Measurements from ENCODE around the gene RIPOR3. TPM values are rescaled to one million over a fixed set of nuclear protein-coding genes. Genes with fewer than 3 reads are reported as not detected.
A peak's percentile ranks its signal among the peaks of the same experiment; 100 is the strongest.
"Not testable (repeated sequence)": the region's sequence is repeated elsewhere in the genome, so short reads cannot be mapped to it uniquely, and the experiment has no call there.

Gene RIPOR3
- total RNA-seq, 3 donors from 2014 or later (not counting 1 experiment from before 2014, with no cell fraction given): 0.45 TPM; not detected in 2

- Mint-ChIP-seq H3K4me3 (no peak overlapping the region), H3K4me1 (peaks cover 61 to 63% of the 10 kb centered on the region in 2 donors), H3K36me3 (no peaks in the 10 kb centered on the region), H3K27ac (peak overlapping the region; percentile 46 to 62), H3K27me3 (ENCODE audit: low read depth in 2 of 2) (no peaks in the 10 kb centered on the region), H3K9me3 (no peaks in the 10 kb centered on the region)
- Histone ChIP-seq H3K36me3 (ENCODE audit: control insufficient read depth, insufficient read depth, low read length) (no peaks in the 10 kb centered on the region), H3K9me3 (ENCODE audit: control insufficient read depth, insufficient read depth, low read length) (no peaks in the 10 kb centered on the region), H3K4me1 (ENCODE audit: control insufficient read depth, insufficient read depth, low read length) (peaks cover 37% of the 10 kb centered on the region), H3K27me3 (ENCODE audit: control insufficient read depth, insufficient read depth, low read length) (no peaks in the 10 kb centered on the region), H3K27ac (ENCODE audit: low read length) (peak overlapping the region; percentile 45), H3K4me3 (ENCODE audit: low read length) (no peak overlapping the region)
- peak in 1 of 3 donors; percentile 28 for ATAC-seq
- WGBS (ENCODE audit: insufficient coverage): 70% methylated on average over 14 of the region's 14 CpGs
- DNase-seq: no peak
- intact Hi-C loops (cut with micrococcal nuclease): no loop called here
- no peak for TF ChIP-seq CTCF (IDR thresholded peaks at IDR 0.05)
Observed at GRCh38 chr20:50540620-50541605, 150.4 kb downstream of the RIPOR3 start.

- H3K4me3 ChIP-seq (ENCODE audit: low read length); H3K36me3 Mint-ChIP-seq; DNase-seq; H3K27ac Mint-ChIP-seq; H3K9me3 ChIP-seq (ENCODE audit: control insufficient read depth, insufficient read depth, low read length); H3K4me3 Mint-ChIP-seq; H3K27me3 Mint-ChIP-seq (ENCODE audit: low read depth in 2 of 2); H3K9me3 Mint-ChIP-seq; H3K27me3 ChIP-seq (ENCODE audit: control insufficient read depth, insufficient read depth, low read length); H3K27ac ChIP-seq (ENCODE audit: low read length); intact Hi-C loops (cut with micrococcal nuclease); H3K36me3 ChIP-seq (ENCODE audit: control insufficient read depth, insufficient read depth, low read length); ATAC-seq: not testable (repeated sequence)
- WGBS (ENCODE audit: insufficient coverage): 70% methylated on average over 5 of the region's 8 CpGs
- peaks cover 28% of the 10 kb centered on the region for H3K4me1 ChIP-seq (ENCODE audit: control insufficient read depth, insufficient read depth, low read length)
- peaks cover 63 to 64% of the 10 kb centered on the region in 2 donors for H3K4me1 Mint-ChIP-seq
Observed at GRCh38 chr20:50539798-50540197, 151.5 kb downstream of the RIPOR3 start.

GRCh38 chr20:50538276-50538675 lies 153.1 kb downstream of the RIPOR3 start:
- TF ChIP-seq CTCF (IDR thresholded peaks at IDR 0.05): no peak
- intact Hi-C loops (cut with micrococcal nuclease): no loop called here
- no peaks in the 10 kb centered on the region for H3K9me3 ChIP-seq (ENCODE audit: control insufficient read depth, insufficient read depth, low read length)
- DNase-seq: no peak
- peak overlapping the region; percentile 3 to 29 for H3K27ac Mint-ChIP-seq
- peaks cover 28% of the 10 kb centered on the region for H3K4me1 ChIP-seq (ENCODE audit: control insufficient read depth, insufficient read depth, low read length)
- no peaks in the 10 kb centered on the region for H3K27me3 ChIP-seq (ENCODE audit: control insufficient read depth, insufficient read depth, low read length)
- no peak overlapping the region for H3K27ac ChIP-seq (ENCODE audit: low read length)
- H3K4me3 Mint-ChIP-seq: no peak overlapping the region
- 68% methylated on average over 4 of the region's 4 CpGs for WGBS (ENCODE audit: insufficient coverage)
- H3K4me1 Mint-ChIP-seq: peaks cover 70 to 75% of the 10 kb centered on the region in 2 donors
- H3K36me3 ChIP-seq (ENCODE audit: control insufficient read depth, insufficient read depth, low read length): no peaks in the 10 kb centered on the region
- H3K36me3 Mint-ChIP-seq: no peaks in the 10 kb centered on the region
- H3K4me3 ChIP-seq (ENCODE audit: low read length): no peak overlapping the region
- H3K9me3 Mint-ChIP-seq: no peaks in the 10 kb centered on the region
- no peaks in the 10 kb centered on the region for H3K27me3 Mint-ChIP-seq (ENCODE audit: low read depth in 2 of 2)
- peak in 1 of 3 donors; percentile 32 for ATAC-seq

GRCh38 chr20:50537546-50538201 lies 153.7 kb downstream of the RIPOR3 start:
- no peak for TF ChIP-seq CTCF (IDR thresholded peaks at IDR 0.05)
- Histone ChIP-seq H3K36me3 (ENCODE audit: control insufficient read depth, insufficient read depth, low read length) (no peaks in the 10 kb centered on the region), H3K4me3 (ENCODE audit: low read length) (no peak overlapping the region), H3K9me3 (ENCODE audit: control insufficient read depth, insufficient read depth, low read length) (no peaks in the 10 kb centered on the region), H3K27me3 (ENCODE audit: control insufficient read depth, insufficient read depth, low read length) (no peaks in the 10 kb centered on the region), H3K27ac (ENCODE audit: low read length) (no peak overlapping the region), H3K4me1 (ENCODE audit: control insufficient read depth, insufficient read depth, low read length) (peaks cover 28% of the 10 kb centered on the region)
- DNase-seq: no peak
- ATAC-seq: no peak
- Mint-ChIP-seq H3K27me3 (ENCODE audit: low read depth in 2 of 2) (no peaks in the 10 kb centered on the region), H3K36me3 (no peaks in the 10 kb centered on the region), H3K27ac (peak overlapping the region; percentile 3 to 29), H3K9me3 (no peaks in the 10 kb centered on the region), H3K4me3 (no peak overlapping the region), H3K4me1 (peaks cover 74 to 79% of the 10 kb centered on the region in 2 donors)
- 81% methylated on average over 4 of the region's 7 CpGs for WGBS (ENCODE audit: insufficient coverage)
- intact Hi-C loops (cut with micrococcal nuclease): no loop called here

All from natural killer cell (primary cell).